ENCODE data around the gene MS4A6E. TPM values are rescaled to one million over a fixed set of nuclear protein-coding genes. Genes with fewer than 3 reads are reported as not detected.

Gene MS4A6E
- total and polyA plus RNA-seq, 2 of the 8 experiments (the other 6 are each of a cell fraction or from before 2014, with no cell fraction given) = not detected

DNA sequence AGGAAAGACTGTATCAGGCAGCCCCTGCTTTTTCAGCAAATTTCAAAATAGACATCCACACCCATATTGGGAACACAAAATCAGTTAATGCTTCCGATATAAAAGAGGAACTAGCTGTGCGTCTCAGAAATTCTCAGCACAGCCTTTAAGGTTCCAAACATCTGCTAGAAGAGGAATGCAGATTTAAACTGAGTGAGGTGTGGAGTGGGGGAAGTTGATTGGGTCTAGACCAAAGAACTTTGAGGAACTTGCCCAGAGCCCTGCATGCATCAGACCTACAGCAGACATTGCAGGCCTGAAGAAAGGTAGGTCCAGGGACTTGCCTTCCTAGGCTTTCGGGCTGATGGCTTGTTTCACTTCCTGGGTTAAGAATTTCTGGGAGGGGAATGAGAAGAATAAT lies 46.6 kb upstream of the MS4A6E start, which contains the start of gene MS4A4A:
MS4A4A (plus strand) TSS at position 255 of the 400 bp plus-strand sequence; CDS start at position 265, 10 bp downstream.
- no peak within 1 kb of the TSS for H3K4me2 ChIP-seq (ENCODE audit: insufficient read depth in 1 of 2, low read depth in 2 of 2, low read length in 2 of 2)
- H3K4ac ChIP-seq (replicated peaks; ENCODE audit: insufficient read length, low read depth, low read length) = no peak within 1 kb of the TSS
- no peaks in the 10 kb centered on the region for H3K79me1 ChIP-seq (ENCODE audit: low read depth, low read length)
- peak within 1 kb of the TSS; percentile 22 for H2BK120ac ChIP-seq (replicated peaks; ENCODE audit: low read depth, low read length)
- H3K27me3 ChIP-seq (replicated peaks in 1 of 4; ENCODE audit: control insufficient read depth in 3 of 4, extremely low read depth in 1 of 4, insufficient read depth in 3 of 4, low read length in 3 of 4) = no peaks in the 10 kb centered on the region
- peaks cover 3 to 9% (median 4%) of the 10 kb centered on the region in 4 experiments; a peak in 5 of 7 replicates for H3K4me1 ChIP-seq (replicated peaks in 1 of 4; ENCODE audit: control insufficient read depth in 3 of 4, insufficient read depth in 4 of 4, low read length in 3 of 4)
- H2BK12ac ChIP-seq (ENCODE audit: low read depth, low read length) = no peak within 1 kb of the TSS
- no peaks in the 10 kb centered on the region for H3K9me3 ChIP-seq (ENCODE audit: insufficient read depth in 2 of 2, low read depth in 1 of 2, low read length in 1 of 2)
- no peaks in the 10 kb centered on the region for H3K36me3 ChIP-seq (ENCODE audit: control insufficient read depth in 2 of 4, insufficient read depth in 4 of 4, low read length in 3 of 4)
- POLR2A ChIA-PET (ENCODE audit: partially characterized antibody) = no interaction called here
- FAIRE-seq = no peak
- no peaks in the 10 kb centered on the region for H3K79me2 ChIP-seq (ENCODE audit: control insufficient read depth in 1 of 2, insufficient read depth in 2 of 2, low read length in 2 of 2)
- H2BK5ac ChIP-seq (ENCODE audit: low read depth, low read length) = no peak within 1 kb of the TSS
- no peak within 1 kb of the TSS for H3K9ac ChIP-seq (replicated peaks in 1 of 4; ENCODE audit: extremely low read depth in 1 of 4, low read depth in 3 of 4, low read length in 3 of 4)
- no peak for DNase-seq (ENCODE audit: low read depth in 1 of 2, low spot score in 2 of 2)
- no peaks in the 10 kb centered on the region; the same call in 1 of the 2 replicates for H3K23me2 ChIP-seq (ENCODE audit: low read depth, low read length)
- 0 out of 2 replicates have a peak within 1 kb of the TSS, but pooled peaks have one; percentile 25 for H2AFZ ChIP-seq (ENCODE audit: low read length)
- H3K14ac ChIP-seq (ENCODE audit: insufficient read length) = no peak within 1 kb of the TSS
- no peak within 1 kb of the TSS; the same call in 1 of the 2 replicates for H3K18ac ChIP-seq (ENCODE audit: extremely low read depth, low read length)
- H3K56ac ChIP-seq (replicated peaks; ENCODE audit: insufficient read length, low read depth, low read length) = no peak within 1 kb of the TSS
- 94% methylated on average over 3 of the region's 3 CpGs; no CpG with 5 or more reads in 1 of the 2 experiments for WGBS, 2 experiments (ENCODE audit: extremely low coverage in 1 of 2, insufficient coverage in 1 of 2, insufficient read length in 1 of 2, insufficient replicate concordance in 2 of 2, low coverage in 1 of 2, low lambda C conversion rate in 2 of 2, missing lambda C conversion rate in 1 of 2)
- H4K20me1 ChIP-seq (replicated peaks in 1 of 2; ENCODE audit: control insufficient read depth in 1 of 2, insufficient read depth in 2 of 2, low read length in 2 of 2) = no peaks in the 10 kb centered on the region
- no peak within 1 kb of the TSS for H4K91ac ChIP-seq (replicated peaks; ENCODE audit: insufficient read length, low read length)
- H2AK5ac ChIP-seq (ENCODE audit: low read depth, low read length) = no peak within 1 kb of the TSS
- CTCF ChIA-PET (ENCODE audit: partially characterized antibody) = interaction anchor here (0.8 kb wide), 1 partner anchor 15 kb away, joined by 3 read pairs; no protein-coding TSS in a partner anchor
- H4K5ac ChIP-seq (ENCODE audit: insufficient read length, low read depth, low read length) = no peak within 1 kb of the TSS
- H3K27ac ChIP-seq (ENCODE audit: low read depth, low read length) = no peak within 1 kb of the TSS
- H3K23ac ChIP-seq (ENCODE audit: insufficient read length) = no peak within 1 kb of the TSS
- H2BK15ac ChIP-seq (ENCODE audit: low read length) = no peak within 1 kb of the TSS
- no peak within 1 kb of the TSS for H3K4me3 ChIP-seq (ENCODE audit: extremely low read depth in 1 of 4, insufficient read depth in 2 of 4, low read depth in 3 of 4, low read length in 4 of 4)
- H4K8ac ChIP-seq (ENCODE audit: extremely low read depth, insufficient read depth, low read length) = no peak within 1 kb of the TSS
- H2BK20ac ChIP-seq (ENCODE audit: low read length) = no peak within 1 kb of the TSS
- no peak for TF ChIP-seq SP1 (IDR thresholded peaks at IDR 0.05; ENCODE audit: low read depth, low read length)
- no peak for TF ChIP-seq CHD1 (IDR thresholded peaks at IDR 0.05; ENCODE audit: low read depth, low read length)
- TF ChIP-seq RXRA (IDR thresholded peaks at IDR 0.05; ENCODE audit: insufficient read depth, low read depth, low read length) = no peak

Data from H1 (cell line).